ENCODE data around the gene MEPE.

DNA sequence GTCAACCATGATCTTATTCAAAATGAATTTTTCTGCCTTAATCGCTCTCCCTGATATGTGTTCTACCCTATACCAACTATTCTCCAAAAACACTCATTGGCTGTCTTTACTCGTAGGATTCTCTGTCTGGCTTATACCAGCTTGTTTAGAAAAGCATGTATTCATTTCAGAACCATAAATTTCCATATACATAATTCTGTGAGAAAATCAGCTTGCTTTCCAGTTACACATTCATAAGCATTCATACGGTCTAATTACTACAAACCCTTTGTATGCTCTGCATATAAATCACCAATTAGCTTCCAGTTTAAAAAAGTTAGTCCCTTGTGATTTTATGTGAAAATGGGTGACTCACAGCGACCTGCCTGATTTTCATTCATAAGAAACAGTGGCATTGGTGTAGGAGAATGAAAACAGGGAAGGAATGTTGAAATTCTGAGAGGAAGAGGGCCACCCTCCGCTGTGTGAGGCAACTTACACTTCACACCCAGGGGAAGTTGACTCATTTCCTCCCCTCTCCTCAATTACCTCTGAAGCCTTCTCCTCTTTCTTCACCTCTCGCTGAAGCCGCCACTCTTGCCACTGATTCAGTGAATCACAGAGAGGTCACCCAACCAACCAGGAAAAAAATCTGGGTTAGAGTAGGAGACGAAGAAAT, 63.3 kb downstream of the MEPE start:
- TF ChIP-seq, protein P1, sequence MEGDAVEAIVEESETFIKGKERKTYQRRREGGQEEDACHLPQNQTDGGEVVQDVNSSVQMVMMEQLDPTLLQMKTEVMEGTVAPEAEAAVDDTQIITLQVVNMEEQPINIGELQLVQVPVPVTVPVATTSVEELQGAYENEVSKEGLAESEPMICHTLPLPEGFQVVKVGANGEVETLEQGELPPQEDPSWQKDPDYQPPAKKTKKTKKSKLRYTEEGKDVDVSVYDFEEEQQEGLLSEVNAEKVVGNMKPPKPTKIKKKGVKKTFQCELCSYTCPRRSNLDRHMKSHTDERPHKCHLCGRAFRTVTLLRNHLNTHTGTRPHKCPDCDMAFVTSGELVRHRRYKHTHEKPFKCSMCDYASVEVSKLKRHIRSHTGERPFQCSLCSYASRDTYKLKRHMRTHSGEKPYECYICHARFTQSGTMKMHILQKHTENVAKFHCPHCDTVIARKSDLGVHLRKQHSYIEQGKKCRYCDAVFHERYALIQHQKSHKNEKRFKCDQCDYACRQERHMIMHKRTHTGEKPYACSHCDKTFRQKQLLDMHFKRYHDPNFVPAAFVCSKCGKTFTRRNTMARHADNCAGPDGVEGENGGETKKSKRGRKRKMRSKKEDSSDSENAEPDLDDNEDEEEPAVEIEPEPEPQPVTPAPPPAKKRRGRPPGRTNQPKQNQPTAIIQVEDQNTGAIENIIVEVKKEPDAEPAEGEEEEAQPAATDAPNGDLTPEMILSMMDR (IDR thresholded peaks at IDR 0.05 in 2 of 3, conservative IDR thresholded peaks at IDR 0.05 in 1 of 3; ENCODE audit: borderline replicate concordance in 1 of 3, insufficient read depth in 1 of 3, low read depth in 2 of 3, low read length in 2 of 3), result no peak
- peak; percentile 32 for TF ChIP-seq YY1 (IDR thresholded peaks at IDR 0.05; ENCODE audit: extremely low read depth, insufficient replicate concordance, low read depth, low read length)
- peak; percentile 97 for TF ChIP-seq CEBPB (IDR thresholded peaks at IDR 0.05; ENCODE audit: low read depth)
- TF ChIP-seq POLR2AphosphoS5 (IDR thresholded peaks at IDR 0.05; ENCODE audit: low read depth, low read length), result no peak; the same call in none of the 2 replicates
- peak; percentile 92 for TF ChIP-seq SP1 (IDR thresholded peaks at IDR 0.05; ENCODE audit: low read depth)
- peak; percentile 96 for TF ChIP-seq CBX3 (IDR thresholded peaks at IDR 0.05; ENCODE audit: low read depth)
- no peak for TF ChIP-seq ZFX (IDR thresholded peaks at IDR 0.05)
- TF ChIP-seq EZH2phosphoT487 (IDR thresholded peaks at IDR 0.05; ENCODE audit: borderline replicate concordance), result no peak
- peak; percentile 95 for TF ChIP-seq JUND (IDR thresholded peaks at IDR 0.05)
- no peak for TF ChIP-seq POLR2A (IDR thresholded peaks at IDR 0.05; ENCODE audit: borderline replicate concordance, extremely low read depth, insufficient read depth, insufficient read length)
- TF ChIP-seq, protein P2, sequence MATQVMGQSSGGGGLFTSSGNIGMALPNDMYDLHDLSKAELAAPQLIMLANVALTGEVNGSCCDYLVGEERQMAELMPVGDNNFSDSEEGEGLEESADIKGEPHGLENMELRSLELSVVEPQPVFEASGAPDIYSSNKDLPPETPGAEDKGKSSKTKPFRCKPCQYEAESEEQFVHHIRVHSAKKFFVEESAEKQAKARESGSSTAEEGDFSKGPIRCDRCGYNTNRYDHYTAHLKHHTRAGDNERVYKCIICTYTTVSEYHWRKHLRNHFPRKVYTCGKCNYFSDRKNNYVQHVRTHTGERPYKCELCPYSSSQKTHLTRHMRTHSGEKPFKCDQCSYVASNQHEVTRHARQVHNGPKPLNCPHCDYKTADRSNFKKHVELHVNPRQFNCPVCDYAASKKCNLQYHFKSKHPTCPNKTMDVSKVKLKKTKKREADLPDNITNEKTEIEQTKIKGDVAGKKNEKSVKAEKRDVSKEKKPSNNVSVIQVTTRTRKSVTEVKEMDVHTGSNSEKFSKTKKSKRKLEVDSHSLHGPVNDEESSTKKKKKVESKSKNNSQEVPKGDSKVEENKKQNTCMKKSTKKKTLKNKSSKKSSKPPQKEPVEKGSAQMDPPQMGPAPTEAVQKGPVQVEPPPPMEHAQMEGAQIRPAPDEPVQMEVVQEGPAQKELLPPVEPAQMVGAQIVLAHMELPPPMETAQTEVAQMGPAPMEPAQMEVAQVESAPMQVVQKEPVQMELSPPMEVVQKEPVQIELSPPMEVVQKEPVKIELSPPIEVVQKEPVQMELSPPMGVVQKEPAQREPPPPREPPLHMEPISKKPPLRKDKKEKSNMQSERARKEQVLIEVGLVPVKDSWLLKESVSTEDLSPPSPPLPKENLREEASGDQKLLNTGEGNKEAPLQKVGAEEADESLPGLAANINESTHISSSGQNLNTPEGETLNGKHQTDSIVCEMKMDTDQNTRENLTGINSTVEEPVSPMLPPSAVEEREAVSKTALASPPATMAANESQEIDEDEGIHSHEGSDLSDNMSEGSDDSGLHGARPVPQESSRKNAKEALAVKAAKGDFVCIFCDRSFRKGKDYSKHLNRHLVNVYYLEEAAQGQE (IDR thresholded peaks at IDR 0.05; ENCODE audit: low read depth), result no peak
- no peak for TF ChIP-seq ATF3 (IDR thresholded peaks at IDR 0.05)
